ENCODE results near the gene FAM47E.
A peak's percentile ranks its signal among the peaks of the same experiment; 100 is the strongest.

FAM47E gene

GRCh38 chr4:76301775-76302162, 50.2 kb downstream of the FAM47E start:
- no peak for DNase-seq (ENCODE audit: low spot score)

GRCh38 chr4:76302826-76303438, 51.4 kb downstream of the FAM47E start:
- DNase-seq (ENCODE audit: low spot score) = no peak

DNA sequence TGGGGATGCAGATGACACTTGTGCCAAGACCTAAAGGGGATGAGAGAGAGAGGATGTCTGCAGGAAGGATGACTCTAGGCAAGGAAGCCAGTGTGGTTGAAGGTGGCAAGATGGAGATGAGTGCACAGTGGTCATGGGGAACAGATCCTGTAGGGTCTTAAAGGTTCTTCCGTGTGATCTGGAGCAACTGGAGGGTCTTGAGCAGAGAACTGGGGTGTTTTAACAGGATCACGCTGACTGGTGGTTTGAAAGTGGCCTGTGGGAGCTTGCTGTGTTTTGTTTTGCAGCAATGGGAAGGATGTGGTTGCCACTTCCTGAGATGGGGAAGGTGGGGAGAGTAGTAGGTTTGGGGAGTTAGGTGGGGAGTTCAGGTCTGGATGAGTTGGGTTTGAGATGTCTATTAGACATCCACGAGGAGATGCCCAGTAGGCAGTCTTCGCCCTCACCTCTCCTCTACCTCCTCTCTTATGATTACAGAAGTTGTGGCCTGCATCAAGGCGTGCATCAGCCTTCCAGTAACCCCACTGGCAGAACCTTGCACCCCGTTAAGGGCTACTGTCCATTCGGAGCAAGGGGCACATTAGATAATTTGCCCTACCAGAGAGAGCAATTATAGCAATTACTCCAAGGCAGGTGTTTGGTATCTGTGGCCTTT, 53.6 kb downstream of the FAM47E start:
- DNase-seq (ENCODE audit: low spot score) = peak; percentile 12

DNA sequence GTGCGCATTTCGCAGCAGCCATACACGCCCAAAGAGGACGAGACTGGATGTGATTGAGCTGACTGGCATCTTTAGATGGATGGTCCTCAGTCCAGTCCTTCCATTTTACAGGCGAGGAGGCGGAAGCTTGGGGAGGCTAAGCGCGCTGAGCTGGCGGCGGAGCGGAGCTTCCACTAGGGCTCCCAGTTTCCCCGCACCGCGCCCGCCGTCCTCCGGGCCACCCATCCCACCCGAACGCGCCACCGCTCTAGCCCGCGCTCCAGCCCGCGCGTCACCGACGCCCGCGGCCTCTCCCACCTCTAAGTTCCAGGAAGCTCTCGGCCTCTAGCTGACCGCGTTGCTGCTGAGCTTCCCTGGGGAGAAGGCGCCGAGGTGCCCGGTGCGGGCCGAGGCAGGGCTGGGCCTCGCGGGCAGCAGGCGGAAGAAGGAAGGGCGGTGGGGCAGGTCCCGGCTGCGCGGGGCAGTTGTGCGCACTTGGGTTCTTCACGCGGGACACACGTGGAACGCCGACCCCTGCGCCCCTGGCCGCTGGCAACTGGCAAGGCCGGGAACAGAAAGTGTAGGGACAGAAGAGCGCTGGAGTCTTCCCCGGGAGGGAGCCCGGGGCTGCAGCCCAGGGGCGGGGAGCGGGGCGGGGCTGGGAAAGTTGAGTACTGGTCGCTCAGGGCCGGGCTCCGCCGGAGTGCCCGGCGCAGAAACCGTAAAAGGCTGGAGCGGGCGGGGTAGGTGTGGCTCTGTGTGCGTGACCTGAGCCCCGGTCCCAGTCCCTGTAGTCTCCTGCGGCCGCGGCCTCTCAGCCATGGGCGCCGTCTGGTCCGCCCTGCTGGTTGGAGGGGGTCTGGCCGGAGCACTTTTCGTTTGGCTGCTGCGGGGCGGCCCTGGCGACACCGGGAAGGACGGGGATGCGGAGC, 54.7 kb downstream of the FAM47E start, which contains the start of gene STBD1:
TSS of gene STBD1 (plus strand) at position 763 of the 911 bp plus-strand sequence. CDS start at position 800, 37 bp downstream.
- DNase-seq (ENCODE audit: low spot score) = no peak

DNA sequence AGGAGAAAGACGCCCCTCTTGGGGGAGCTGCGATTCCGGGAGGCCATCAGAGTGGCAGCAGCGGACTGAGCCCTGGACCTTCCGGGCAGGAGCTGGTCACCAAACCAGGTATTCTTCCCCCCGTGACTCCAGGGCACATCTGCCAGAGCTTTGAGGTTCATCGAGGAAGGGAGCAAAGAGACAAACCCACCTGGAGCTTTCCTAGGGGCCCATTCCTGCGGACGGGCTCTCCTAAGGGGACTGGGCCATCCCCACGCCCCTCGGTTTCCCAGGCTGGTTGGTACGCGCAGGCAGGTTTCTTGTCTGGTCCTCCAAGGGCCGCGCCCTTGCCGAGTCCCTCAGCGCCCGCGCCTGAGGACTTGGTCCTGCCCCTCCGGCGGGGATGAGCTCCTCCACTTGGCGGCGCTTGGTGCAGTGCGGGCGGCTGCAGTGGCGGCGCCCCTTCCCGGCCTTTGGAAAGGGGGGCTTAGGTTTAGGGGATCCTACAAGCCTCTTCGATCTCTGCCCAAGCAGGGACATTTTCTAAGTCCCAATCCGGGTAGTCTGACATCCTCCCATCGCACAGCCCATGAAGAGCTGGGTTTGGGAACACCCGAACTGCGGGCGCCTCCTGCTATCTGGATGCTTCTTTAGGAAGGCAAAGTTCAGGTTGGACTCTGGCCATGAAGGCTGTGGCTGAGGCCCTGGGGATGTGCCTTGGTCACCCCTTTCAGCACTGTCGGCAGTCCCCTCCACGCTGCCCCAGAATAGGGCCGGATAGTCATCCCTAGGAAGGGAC, 55.5 kb downstream of the FAM47E start:
- no peak for DNase-seq (ENCODE audit: low spot score)

GRCh38 chr4:76307660-76308014, 56.1 kb downstream of the FAM47E start:
- DNase-seq (ENCODE audit: low spot score) = no peak

DNA sequence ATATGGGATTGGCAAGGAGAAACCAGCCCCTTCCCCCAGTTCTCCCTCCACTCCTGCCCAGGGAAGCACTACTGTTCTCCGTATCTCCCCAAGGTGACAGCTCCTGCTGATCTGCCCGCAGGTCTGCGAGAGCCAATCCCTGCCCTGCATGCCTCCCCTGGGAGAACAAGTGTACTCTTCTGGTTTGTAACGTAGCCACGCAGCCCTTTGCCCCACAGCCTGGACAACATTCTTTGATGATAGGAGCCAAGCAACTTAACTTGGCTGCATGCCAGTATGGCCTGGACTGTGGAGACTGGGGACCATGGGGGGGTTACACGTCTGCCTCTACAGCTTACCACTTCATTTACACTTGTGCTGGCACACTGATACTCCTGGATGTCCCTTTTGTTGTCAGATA, 57.0 kb downstream of the FAM47E start:
- no peak for DNase-seq (ENCODE audit: low spot score)

- no peak for DNase-seq (ENCODE audit: low spot score)
These were observed 58.5 kb downstream of the FAM47E start for GRCh38 chr4:76309939-76310550.

- no peak for DNase-seq (ENCODE audit: low spot score)
These were observed 59.2 kb downstream of the FAM47E start for GRCh38 chr4:76310683-76311082.

DNA sequence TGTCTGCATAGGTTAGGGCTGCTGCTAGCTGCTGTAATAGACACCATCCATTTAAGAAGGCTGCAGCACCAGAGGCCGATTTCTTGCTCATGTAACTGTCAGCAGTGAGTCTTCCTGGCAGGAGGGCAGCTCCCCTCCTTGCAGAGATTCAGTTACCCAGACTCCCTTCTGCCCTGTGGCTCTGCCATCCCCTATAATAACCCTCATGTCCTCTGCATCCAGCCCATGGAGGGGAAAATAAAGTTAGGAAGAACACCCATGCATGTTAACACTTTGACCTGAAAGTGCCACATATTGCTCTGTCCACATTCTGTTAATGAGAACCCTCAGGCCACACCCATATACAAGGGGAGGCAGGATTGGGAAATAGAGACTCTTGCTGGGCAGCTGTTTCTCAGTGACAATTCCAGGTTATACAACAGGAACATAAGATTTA, 60.4 kb downstream of the FAM47E start:
- DNase-seq (ENCODE audit: low spot score) = no peak

DNA sequence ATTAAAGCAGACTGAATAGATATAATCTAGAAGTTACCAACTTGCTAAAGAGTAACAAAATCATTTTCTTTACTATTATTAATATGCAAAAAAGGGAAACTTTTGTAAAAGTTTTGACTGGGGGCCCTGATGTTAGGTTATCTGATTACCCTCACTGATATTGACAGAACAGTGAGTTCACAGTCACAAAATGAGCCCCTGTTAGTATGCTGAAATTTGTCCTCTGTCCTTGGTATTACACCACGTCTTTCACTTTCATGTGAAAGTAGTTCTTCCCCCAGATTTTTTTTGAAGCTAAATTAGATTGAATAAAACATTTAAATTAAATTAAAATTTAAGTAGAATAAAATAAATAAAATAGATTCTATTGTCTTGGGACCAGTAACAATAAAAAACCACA, 60.9 kb downstream of the FAM47E start:
- DNase-seq (ENCODE audit: low spot score) = no peak

GRCh38 chr4:76313547-76313946, 62.0 kb downstream of the FAM47E start:
- no peak for DNase-seq (ENCODE audit: low spot score)

DNA sequence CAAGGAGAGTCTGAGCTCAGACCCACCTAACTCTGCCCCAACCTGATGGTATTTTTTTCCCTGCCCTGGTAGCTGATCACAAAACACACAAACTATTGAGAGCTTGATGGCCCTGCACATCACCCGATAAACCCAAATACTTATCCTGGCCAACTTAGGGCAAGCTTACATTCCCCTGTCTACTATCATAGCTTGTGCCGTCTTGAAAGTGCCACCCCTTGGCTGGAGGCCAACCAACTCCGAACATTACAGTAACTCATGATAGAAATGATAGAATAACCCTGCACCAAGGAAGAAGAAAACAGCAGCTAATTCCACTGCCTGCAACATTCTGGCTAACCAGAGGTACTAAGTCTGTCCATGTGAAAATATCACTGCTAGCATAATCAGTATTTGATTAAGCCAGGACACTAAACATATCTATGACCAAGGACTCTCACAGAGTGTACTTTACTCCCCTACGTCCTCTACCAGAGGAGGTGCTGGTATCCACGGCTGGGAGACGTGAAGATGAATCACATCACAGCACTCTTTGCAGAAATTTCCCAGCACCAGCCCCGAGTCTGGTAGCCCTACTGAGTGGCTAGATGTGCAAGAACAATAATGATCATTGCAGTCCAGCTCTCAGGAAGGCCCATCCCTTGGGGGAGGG, 63.9 kb downstream of the FAM47E start:
- DNase-seq (ENCODE audit: low spot score) = no peak

DNA sequence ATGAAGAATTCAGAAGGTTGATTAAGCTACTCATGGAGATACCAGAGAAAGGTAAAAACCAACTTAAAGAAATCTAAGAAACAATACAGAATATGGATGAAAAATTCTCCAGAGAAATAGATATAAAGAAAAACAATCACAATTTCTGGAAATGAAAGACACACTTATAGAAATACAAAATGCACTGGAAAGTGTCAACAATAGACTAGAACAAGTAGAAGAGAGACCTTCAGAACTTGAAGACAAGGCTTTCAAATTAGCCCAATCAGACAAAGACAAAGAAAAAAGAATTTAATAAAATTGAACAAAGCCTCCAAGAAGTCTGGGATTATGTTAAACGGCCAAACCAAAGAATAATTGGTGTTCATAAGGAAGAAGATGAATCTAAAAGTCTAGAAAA, 64.6 kb downstream of the FAM47E start:
- DNase-seq (ENCODE audit: low spot score) = no peak

DNA sequence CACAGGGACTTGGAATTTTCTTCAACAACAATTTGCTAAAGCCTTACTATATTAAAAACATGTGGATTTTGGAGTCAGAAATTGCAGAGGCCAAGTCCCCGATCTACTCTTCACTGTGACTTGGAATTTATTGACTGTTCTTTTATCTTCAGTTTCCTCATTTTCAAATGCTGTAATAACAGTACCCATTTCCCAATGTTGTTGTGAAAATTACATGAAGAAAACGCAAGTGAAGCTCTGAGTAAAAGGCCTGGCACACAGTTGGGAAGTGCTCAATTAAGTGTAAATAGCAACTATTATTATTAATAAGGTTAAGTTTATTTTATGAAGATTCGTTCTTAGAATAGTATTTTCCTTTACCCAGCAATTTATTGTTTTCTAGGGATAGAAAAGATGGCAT, 70.7 kb downstream of the FAM47E start:
- DNase-seq (ENCODE audit: low spot score) = no peak

DNA sequence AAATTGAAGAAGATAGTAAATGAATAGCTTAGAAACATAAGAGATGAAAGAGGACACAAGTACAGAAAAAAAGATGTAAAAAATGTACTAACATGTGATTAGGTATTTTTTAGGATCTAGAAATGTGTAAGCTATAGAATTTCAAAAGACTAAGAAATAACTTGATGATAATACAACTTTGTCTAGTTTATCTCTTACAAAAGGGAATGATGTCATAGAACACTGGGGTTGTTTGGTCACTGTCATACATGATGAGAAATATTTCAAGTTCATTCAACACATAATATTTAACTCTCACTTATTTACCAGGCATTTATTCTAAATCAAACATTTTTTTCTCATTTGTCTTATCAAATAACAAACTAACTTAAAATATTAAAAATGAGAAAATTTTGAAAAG, 73.6 kb downstream of the FAM47E start:
- no peak for DNase-seq (ENCODE audit: low spot score)

GRCh38 chr4:76326515-76326914, 75.0 kb downstream of the FAM47E start:
- DNase-seq (ENCODE audit: low spot score) = no peak

Data from CD4-positive, alpha-beta T cell treated with Interleukin-15 for 4 hours (primary cell).